GM12864 (cell line): ENCODE measurements around the gene AMER1.
"Not testable (repeated sequence)": the region's sequence is repeated elsewhere in the genome, so short reads cannot be mapped to it uniquely, and the experiment has no call there.

Experiments used
- DNase-seq: peaks from one replicate; pipeline ENCODE4 v3.0.0-alpha.2; 2011; ENCODE audit warnings: low read depth
- H3K4me3 ChIP-seq: 2 replicates; pipeline ENCODE4 v1.5.1; 2011; ENCODE audit warnings: mild to moderate bottlenecking, low read depth, low read length, control low read depth
- CTCF ChIP-seq: IDR thresholded peaks from 2 replicates; pipeline ENCODE4 v1.5.1; 2011; ENCODE audit warnings: low read depth, mild to moderate bottlenecking, moderate library complexity, low read length, control low read depth, inconsistent platforms; ENCODE audit errors: missing control alignments

Gene AMER1

GRCh38 chrX:64205441-64205734 is at the start of gene AMER1:
TSS of gene AMER1 (minus strand) at chrX:64205708. CDS start at chrX:64193286, 12,422 bp downstream.
- peak within 1 kb of the TSS; percentile 53 for H3K4me3 ChIP-seq
- TF ChIP-seq CTCF: no peak
- DNase-seq: peak; percentile 15

- TF ChIP-seq CTCF: no peak
- DNase-seq: no peak
- no peak within 1 kb of the TSS for H3K4me3 ChIP-seq
Measured at GRCh38 chrX:64230123-64230970, 24.8 kb upstream of the AMER1 start, which contains the start of gene ASB12. TSS of gene ASB12 (minus strand) at chrX:64230607. CDS start at chrX:64225650, 4,957 bp downstream.

- no peak for DNase-seq
- no peak overlapping the region for H3K4me3 ChIP-seq
- TF ChIP-seq CTCF: no peak
Measured at GRCh38 chrX:64229154-64229553, 23.6 kb upstream of the AMER1 start.

- TF ChIP-seq CTCF: no peak
- DNase-seq: no peak
- H3K4me3 ChIP-seq: no peak overlapping the region
Measured at GRCh38 chrX:64218023-64218422, 12.5 kb upstream of the AMER1 start.

- not testable (repeated sequence) for H3K4me3 ChIP-seq, DNase-seq
Measured at GRCh38 chrX:64213989-64214388, 8.5 kb upstream of the AMER1 start.

GRCh38 chrX:64206556-64207162 is 1.2 kb upstream of the AMER1 start:
- TF ChIP-seq CTCF: no peak
- H3K4me3 ChIP-seq: peak overlapping the region; percentile 53
- DNase-seq: no peak

- DNase-seq: peak; percentile 70
- H3K4me3 ChIP-seq: peak overlapping the region; percentile 53
- no peak for TF ChIP-seq CTCF
Measured at GRCh38 chrX:64205735-64206501, 410 bp upstream of the AMER1 start.
